Prostate gland (tissue), 2 donors: ENCODE results near the gene NHLH1. TPM values are rescaled to one million over a fixed set of nuclear protein-coding genes. Genes with fewer than 3 reads are reported as not detected.

Experiments
- DNase-seq: peaks from one replicate; pipeline ENCODE4 v3.0.0-alpha.2; 2019; ENCODE audit warnings: low spot score
- H3K27ac ChIP-seq, 2 donors: fragments of 200-600 bp; sonication (generic); 2 replicates each; pipeline ENCODE4 v1.5.1; 2017 to 2019
- H3K27me3 ChIP-seq: fragments of 200-600 bp; sonication (generic); replicated peaks from 2 replicates; pipeline ENCODE4 v1.5.1; 2019; ENCODE audit not compliant: insufficient read depth
- H3K36me3 ChIP-seq, 2 donors: fragments of 200-600 bp; sonication (generic); 1 replicate in 1 of 2; 2 replicates in 1 of 2; pipeline versions ENCODE4 v1.5.1 to v1.8.1; 2017 to 2019
- H3K4me1 ChIP-seq: fragments of 200-600 bp; sonication (generic); replicated peaks from 2 replicates; pipeline ENCODE4 v1.5.1; 2019
- H3K4me3 ChIP-seq, 2 donors: fragments of 200-600 bp; sonication (generic); 2 replicates each; pipeline ENCODE4 v1.5.1; 2017 to 2019
- H3K9me3 ChIP-seq: fragments of 200-600 bp; sonication (generic); 2 replicates; pipeline ENCODE4 v1.5.1; 2017
- CTCF ChIP-seq, 4 experiments: fragments of 200-600 bp in 2 of 4; fragments of 450-650 bp in 2 of 4; sonication (generic) in 2 of 4; IDR thresholded peaks; 1 replicate in 3 of 4; 2 replicates in 1 of 4; pipeline ENCODE4 v1.5.1; 2016 to 2019; ENCODE audit warnings: antibody characterized with exemption in 4 of 4, mild to moderate bottlenecking in 2 of 4, moderate library complexity in 2 of 4
- POLR2A ChIP-seq: fragments of 450-650 bp; IDR thresholded peaks from one replicate; pipeline ENCODE4 v1.6.1; 2016; ENCODE audit warnings: antibody characterized with exemption, mild to moderate bottlenecking
- POLR2AphosphoS5 ChIP-seq: sonication (generic); formaldehyde crosslinking; IDR thresholded peaks from one replicate; pipeline ENCODE4 v1.6.1; 2017; ENCODE audit warnings: antibody characterized with exemption
- WGBS: methylation state at CpG from one replicate; pipeline ENCODE4 v1.1.5; 2018; 5-methylcytosine and 5-hydroxymethylcytosine counted together
- intact Hi-C: fragments of 100-400 bp; cut with DNase I; formaldehyde crosslinking; loops from one replicate; pipeline ENCODE4 v1.14.2; 2022
- total RNA-seq, 2 donors: library from RNA; depleted of rRNA; stranded (reverse); fragments of >200 nt; gene quantifications; one replicate each; pipeline ENCODE4 v1.1.0, GENCODE V29; 2016

The NHLH1 gene
- total RNA-seq, 2 donors from 2014 or later = not detected

- intact Hi-C loops = no loop called here
- no peaks in the 10 kb centered on the region for H3K27me3 ChIP-seq
- 93% methylated on average over 2 of the region's 2 CpGs for WGBS
- DNase-seq = no peak
- no peaks in the 10 kb centered on the region for H3K9me3 ChIP-seq
- H3K27ac ChIP-seq = no peak overlapping the region
- H3K4me1 ChIP-seq = no peaks in the 10 kb centered on the region
- peaks cover 0 to 4% of the 10 kb centered on the region in 2 donors for H3K36me3 ChIP-seq
- TF ChIP-seq CTCF (IDR thresholded peaks at IDR 0.05) (no peak), POLR2AphosphoS5 (no peak), POLR2A (no peak)
- H3K4me3 ChIP-seq = no peak overlapping the region
Observed at GRCh38 chr1:160361199-160361598, 5.7 kb upstream of the NHLH1 start.

DNA sequence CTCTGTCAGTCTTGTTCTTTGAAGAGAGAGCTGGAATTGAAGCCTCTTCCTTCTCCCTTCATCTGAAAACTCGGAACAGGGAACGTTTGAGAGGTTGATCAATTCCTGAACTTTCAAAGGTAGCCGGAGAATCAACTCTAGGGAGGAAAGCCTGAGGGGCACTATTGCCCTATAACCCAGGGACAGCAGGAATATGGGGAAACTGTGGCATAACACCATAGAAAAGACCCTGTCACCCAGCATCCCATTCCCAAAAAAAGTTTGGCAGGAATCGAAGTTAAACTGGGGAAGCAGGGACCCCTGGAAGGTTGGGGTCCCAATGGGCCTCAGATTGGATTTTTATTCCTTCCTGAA, 5.1 kb upstream of the NHLH1 start:
- no peak for DNase-seq
- Histone ChIP-seq H3K36me3 (peaks cover 0 to 4% of the 10 kb centered on the region in 2 donors), H3K4me3 (no peak overlapping the region), H3K27me3 (no peaks in the 10 kb centered on the region), H3K27ac (no peak overlapping the region), H3K9me3 (no peaks in the 10 kb centered on the region), H3K4me1 (no peaks in the 10 kb centered on the region)
- no peak for TF ChIP-seq POLR2AphosphoS5
- TF ChIP-seq CTCF (IDR thresholded peaks at IDR 0.05) = no peak
- no peak for TF ChIP-seq POLR2A
- intact Hi-C loops = no loop called here
- WGBS = 82% methylated on average over 4 of the region's 4 CpGs

- no peak overlapping the region for H3K27ac ChIP-seq
- TF ChIP-seq POLR2AphosphoS5 (no peak), CTCF (IDR thresholded peaks at IDR 0.05) (no peak), POLR2A (no peak)
- intact Hi-C loops = no loop called here
- H3K4me3 ChIP-seq = no peak overlapping the region
- H3K27me3 ChIP-seq = no peaks in the 10 kb centered on the region
- DNase-seq = no peak
- 61% methylated on average over 9 of the region's 9 CpGs for WGBS
- H3K4me1 ChIP-seq = no peaks in the 10 kb centered on the region
- no peaks in the 10 kb centered on the region for H3K36me3 ChIP-seq
- no peaks in the 10 kb centered on the region for H3K9me3 ChIP-seq
Observed at GRCh38 chr1:160362168-160362957, 4.5 kb upstream of the NHLH1 start.

DNA sequence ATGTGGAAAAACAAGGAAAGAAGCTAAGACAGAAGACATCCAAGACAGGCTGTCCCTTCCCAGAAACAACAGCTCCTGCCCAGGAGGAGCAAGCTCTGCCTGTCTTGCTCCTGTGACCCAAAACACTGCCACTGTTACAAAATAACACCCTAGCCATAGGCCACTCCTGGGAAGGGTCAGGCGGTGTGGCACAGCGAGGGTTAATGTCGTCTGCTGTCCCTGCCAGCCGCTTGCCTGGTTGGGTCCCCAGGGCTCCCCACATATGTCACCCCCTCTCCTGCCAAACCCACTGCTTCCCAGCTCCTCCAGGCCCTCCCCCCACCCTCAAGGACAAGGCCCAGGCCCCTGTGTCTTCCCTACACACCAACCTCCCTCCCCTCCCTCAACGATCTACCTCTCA, 3.9 kb upstream of the NHLH1 start:
- no peak for TF ChIP-seq CTCF (IDR thresholded peaks at IDR 0.05)
- no peak for TF ChIP-seq POLR2AphosphoS5
- TF ChIP-seq POLR2A = no peak
- intact Hi-C loops = no loop called here
- no peak overlapping the region for H3K27ac ChIP-seq
- H3K4me3 ChIP-seq = no peak overlapping the region
- H3K9me3 ChIP-seq = no peaks in the 10 kb centered on the region
- no peak for DNase-seq
- H3K27me3 ChIP-seq = no peaks in the 10 kb centered on the region
- no peaks in the 10 kb centered on the region for H3K4me1 ChIP-seq
- H3K36me3 ChIP-seq = no peaks in the 10 kb centered on the region
- WGBS = 49% methylated on average over 5 of the region's 5 CpGs
